Endothelial cell (in vitro differentiated cells): Measurements from ENCODE around the gene OR2AT4. TPM values are rescaled to one million over a fixed set of nuclear protein-coding genes. Genes with fewer than 3 reads are reported as not detected.

ENCODE experiments used
- DNase-seq: peaks from one replicate; pipeline ENCODE4 v3.0.0; 2021; ENCODE audit warnings: low spot score
- H3K27ac Mint-ChIP-seq: one replicate; pipeline ENCODE4 v1.8.0; 2021; ENCODE audit warnings: mixed read lengths, inconsistent platforms; ENCODE audit not compliant: unreplicated experiment
- H3K27me3 Mint-ChIP-seq: one replicate; pipeline ENCODE4 v1.8.0; 2021; ENCODE audit warnings: mild to moderate bottlenecking, moderate library complexity, mixed read lengths, inconsistent platforms; ENCODE audit not compliant: unreplicated experiment
- H3K36me3 Mint-ChIP-seq: one replicate; pipeline ENCODE4 v1.8.0; 2021; ENCODE audit warnings: mild to moderate bottlenecking, low read depth, mixed read lengths, inconsistent platforms; ENCODE audit not compliant: unreplicated experiment
- H3K4me1 Mint-ChIP-seq: one replicate; pipeline ENCODE4 v1.8.0; 2021; ENCODE audit warnings: mild to moderate bottlenecking, mixed read lengths, inconsistent platforms; ENCODE audit not compliant: unreplicated experiment
- H3K4me3 Mint-ChIP-seq: one replicate; pipeline ENCODE4 v1.8.0; 2021; ENCODE audit warnings: mild to moderate bottlenecking, mixed read lengths, inconsistent platforms; ENCODE audit not compliant: unreplicated experiment
- H3K9me3 Mint-ChIP-seq: one replicate; pipeline ENCODE4 v1.8.0; 2021; ENCODE audit warnings: mixed read lengths, inconsistent platforms; ENCODE audit not compliant: unreplicated experiment
- total RNA-seq: library from RNA; stranded (reverse); fragmentation: NEBNext Ultra II Directional; extraction: Animal tissue kit (Norgen Biotek cat#: 25700); gene quantifications from one replicate; pipeline ENCODE4 v1.2.1, GENCODE V29; 2021; ENCODE audit not compliant: unreplicated experiment
- TF ChIP-seq, protein P1 (sequence below): fragments of 200-600 bp; sonication (generic); IDR thresholded peaks from one replicate; pipeline ENCODE4 v1.5.0; 2021; ENCODE audit warnings: antibody characterized with exemption; ENCODE audit not compliant: unreplicated experiment

Gene OR2AT4
- total RNA-seq, 1 donor from 2014 or later = 0.08 TPM

DNA sequence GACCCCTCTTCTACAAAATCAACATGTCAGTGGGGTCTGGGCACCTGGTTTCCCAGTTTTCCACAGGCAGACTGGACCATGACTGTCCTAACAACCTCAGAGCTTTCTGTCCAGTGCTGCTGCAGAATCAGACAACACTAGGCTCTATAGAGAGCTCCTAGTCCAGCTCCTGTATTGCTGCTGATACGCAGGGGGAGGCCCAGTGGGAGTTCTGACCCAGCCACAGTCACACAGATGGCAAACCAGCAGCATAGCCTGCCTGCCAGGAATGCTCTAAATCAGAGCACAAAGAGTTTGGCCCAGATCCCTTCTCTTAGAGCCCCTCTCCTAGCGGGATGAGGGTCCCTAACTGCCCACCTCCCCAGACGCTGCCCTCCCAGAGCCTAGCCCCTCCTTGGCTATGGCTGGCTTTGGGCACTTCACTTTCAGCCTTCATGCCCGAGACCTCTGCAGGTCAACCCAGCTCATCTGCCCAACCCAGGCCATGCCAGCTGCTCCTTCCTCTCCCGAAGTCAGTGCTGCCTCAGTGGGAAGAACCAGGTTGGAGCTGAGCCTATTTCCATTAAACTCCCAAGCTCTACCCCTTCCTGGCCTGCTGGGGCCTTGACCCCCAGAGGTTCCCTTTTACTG, 38.5 kb upstream of the OR2AT4 start:
- H3K36me3 Mint-ChIP-seq = peaks cover 5% of the 10 kb centered on the region
- TF ChIP-seq, protein P1, sequence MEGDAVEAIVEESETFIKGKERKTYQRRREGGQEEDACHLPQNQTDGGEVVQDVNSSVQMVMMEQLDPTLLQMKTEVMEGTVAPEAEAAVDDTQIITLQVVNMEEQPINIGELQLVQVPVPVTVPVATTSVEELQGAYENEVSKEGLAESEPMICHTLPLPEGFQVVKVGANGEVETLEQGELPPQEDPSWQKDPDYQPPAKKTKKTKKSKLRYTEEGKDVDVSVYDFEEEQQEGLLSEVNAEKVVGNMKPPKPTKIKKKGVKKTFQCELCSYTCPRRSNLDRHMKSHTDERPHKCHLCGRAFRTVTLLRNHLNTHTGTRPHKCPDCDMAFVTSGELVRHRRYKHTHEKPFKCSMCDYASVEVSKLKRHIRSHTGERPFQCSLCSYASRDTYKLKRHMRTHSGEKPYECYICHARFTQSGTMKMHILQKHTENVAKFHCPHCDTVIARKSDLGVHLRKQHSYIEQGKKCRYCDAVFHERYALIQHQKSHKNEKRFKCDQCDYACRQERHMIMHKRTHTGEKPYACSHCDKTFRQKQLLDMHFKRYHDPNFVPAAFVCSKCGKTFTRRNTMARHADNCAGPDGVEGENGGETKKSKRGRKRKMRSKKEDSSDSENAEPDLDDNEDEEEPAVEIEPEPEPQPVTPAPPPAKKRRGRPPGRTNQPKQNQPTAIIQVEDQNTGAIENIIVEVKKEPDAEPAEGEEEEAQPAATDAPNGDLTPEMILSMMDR = no peak
- no peak overlapping the region for H3K27ac Mint-ChIP-seq
- peaks cover 4% of the 10 kb centered on the region for H3K4me1 Mint-ChIP-seq
- DNase-seq = no peak
- peaks cover 5% of the 10 kb centered on the region for H3K27me3 Mint-ChIP-seq
- no peaks in the 10 kb centered on the region for H3K9me3 Mint-ChIP-seq
- H3K4me3 Mint-ChIP-seq = no peak overlapping the region

- peak overlapping the region; percentile 7 for H3K27ac Mint-ChIP-seq
These were observed 37.3 kb upstream of the OR2AT4 start for GRCh38 chr11:75133976-75134375.

GRCh38 chr11:75132080-75132479, 35.4 kb upstream of the OR2AT4 start:
- TF ChIP-seq, protein P1 = no peak
- Mint-ChIP-seq H3K9me3 (no peaks in the 10 kb centered on the region), H3K27ac (no peak overlapping the region), H3K4me3 (no peak overlapping the region), H3K27me3 (peaks cover 3% of the 10 kb centered on the region), H3K4me1 (peaks cover 4% of the 10 kb centered on the region), H3K36me3 (peaks cover 9% of the 10 kb centered on the region)
- DNase-seq = no peak

More at GRCh38 chr11:75133976-75134375, 37.3 kb upstream of the OR2AT4 start:
- peaks cover 4% of the 10 kb centered on the region for H3K4me1 Mint-ChIP-seq
- peaks cover 5% of the 10 kb centered on the region for H3K36me3 Mint-ChIP-seq
- no peaks in the 10 kb centered on the region for H3K9me3 Mint-ChIP-seq
- H3K4me3 Mint-ChIP-seq = no peak overlapping the region
- no peak for DNase-seq
- TF ChIP-seq, protein P1 = no peak
- H3K27me3 Mint-ChIP-seq = peaks cover 5% of the 10 kb centered on the region

DNA sequence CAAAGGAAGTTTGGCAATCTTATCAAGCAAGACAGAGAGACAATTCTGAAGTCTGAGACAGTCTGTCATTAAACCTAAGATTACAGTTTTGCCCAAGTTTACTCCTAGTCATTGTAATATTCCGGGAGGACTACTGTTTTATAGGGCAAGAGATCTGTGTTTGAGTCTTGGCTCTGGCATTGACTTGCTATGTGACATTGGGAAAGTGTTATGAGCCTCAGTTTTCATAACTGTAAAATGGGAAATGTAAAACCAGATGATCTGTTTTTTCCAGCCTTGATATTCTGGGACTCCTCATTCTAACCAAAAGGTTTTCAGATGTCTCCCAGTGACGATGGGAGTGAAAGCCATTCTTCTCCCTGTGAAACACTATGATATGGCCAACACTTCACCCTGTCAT, 29.9 kb upstream of the OR2AT4 start:
- Mint-ChIP-seq H3K9me3 (no peaks in the 10 kb centered on the region), H3K27me3 (no peaks in the 10 kb centered on the region), H3K4me3 (no peak overlapping the region), H3K4me1 (no peaks in the 10 kb centered on the region), H3K36me3 (peaks cover 5% of the 10 kb centered on the region), H3K27ac (no peak overlapping the region)
- TF ChIP-seq, protein P1 = no peak
- DNase-seq = no peak

DNA sequence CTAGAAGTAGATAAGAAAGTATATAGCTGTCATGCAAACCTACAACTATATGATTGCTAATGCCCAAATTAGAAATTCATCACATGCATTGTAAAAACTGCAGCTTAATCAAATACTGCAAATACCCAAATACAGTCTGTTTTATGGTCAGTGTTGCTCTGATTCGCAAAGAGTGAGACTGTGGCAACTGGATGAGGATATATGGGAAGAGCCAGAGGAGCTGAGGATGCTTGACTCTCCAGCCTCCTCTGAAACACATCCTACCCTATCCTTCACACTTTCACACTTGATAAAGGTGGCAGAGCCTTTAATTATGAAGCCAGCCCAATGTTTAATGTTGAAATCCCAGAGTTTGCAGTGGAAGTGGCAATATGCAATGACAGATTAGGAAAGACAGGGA, 21.9 kb upstream of the OR2AT4 start:
- Mint-ChIP-seq H3K27ac (no peak overlapping the region), H3K4me1 (no peaks in the 10 kb centered on the region), H3K9me3 (peaks cover 9% of the 10 kb centered on the region), H3K27me3 (peaks cover 1% of the 10 kb centered on the region), H3K4me3 (no peak overlapping the region), H3K36me3 (no peaks in the 10 kb centered on the region)
- DNase-seq = no peak
- TF ChIP-seq, protein P1 = no peak
